HG02763 (cell line): ENCODE data around the gene TGFB2.

ENCODE experiments used
- ATAC-seq: cut with Tn5 transposase; IDR thresholded peaks from one replicate; pipeline ENCODE4 v1.9.1; 2021; ENCODE audit warnings: mild to moderate bottlenecking, moderate library complexity; ENCODE audit not compliant: unreplicated experiment

The TGFB2 gene

GRCh38 chr1:218459878-218460711 lies 115.0 kb downstream of the TGFB2 start:
- no peak for ATAC-seq

GRCh38 chr1:218461351-218461750 lies 116.2 kb downstream of the TGFB2 start:
- no peak for ATAC-seq

- ATAC-seq = no peak
Observed at GRCh38 chr1:218462116-218462515, 117.0 kb downstream of the TGFB2 start.

- ATAC-seq = no peak
Observed at GRCh38 chr1:218462587-218462986, 117.5 kb downstream of the TGFB2 start.

GRCh38 chr1:218463194-218464156 lies 118.3 kb downstream of the TGFB2 start:
- no peak for ATAC-seq

GRCh38 chr1:218464871-218465270 lies 119.7 kb downstream of the TGFB2 start:
- no peak for ATAC-seq

- no peak for ATAC-seq
Observed at GRCh38 chr1:218466341-218467010, 121.3 kb downstream of the TGFB2 start.

- no peak for ATAC-seq
Observed at GRCh38 chr1:218467101-218468072, 122.3 kb downstream of the TGFB2 start.

GRCh38 chr1:218468711-218469110 lies 123.6 kb downstream of the TGFB2 start:
- no peak for ATAC-seq

- ATAC-seq = no peak
Observed at GRCh38 chr1:218472885-218473284, 127.7 kb downstream of the TGFB2 start.

- ATAC-seq = peak; percentile 75
Observed at GRCh38 chr1:218473522-218473921, 128.4 kb downstream of the TGFB2 start.

- no peak for ATAC-seq
Observed at GRCh38 chr1:218474128-218474527, 129.0 kb downstream of the TGFB2 start.

- no peak for ATAC-seq
Observed at GRCh38 chr1:218475275-218475674, 130.1 kb downstream of the TGFB2 start.

- ATAC-seq = no peak
Observed at GRCh38 chr1:218475699-218476098, 130.6 kb downstream of the TGFB2 start.

GRCh38 chr1:218476385-218476784 lies 131.2 kb downstream of the TGFB2 start:
- ATAC-seq = no peak

GRCh38 chr1:218478336-218478735 lies 133.2 kb downstream of the TGFB2 start:
- ATAC-seq = no peak

GRCh38 chr1:218479436-218480115 lies 134.4 kb downstream of the TGFB2 start:
- ATAC-seq = no peak

- ATAC-seq = no peak
Observed at GRCh38 chr1:218480137-218480536, 135.0 kb downstream of the TGFB2 start.

GRCh38 chr1:218480588-218481099 lies 135.5 kb downstream of the TGFB2 start:
- no peak for ATAC-seq
